Kasumi-1 (cell line): ENCODE data around the gene GSC2.
A peak's percentile ranks its signal among the peaks of the same experiment; 100 is the strongest.
"Not testable (repeated sequence)": the region's sequence is repeated elsewhere in the genome, so short reads cannot be mapped to it uniquely, and the experiment has no call there.

Experiments used
- DNase-seq, 2 experiments: peaks; one replicate each; lab custom pipeline; 2025; lab: John Stamatoyannopoulos, UW

Gene GSC2

DNA sequence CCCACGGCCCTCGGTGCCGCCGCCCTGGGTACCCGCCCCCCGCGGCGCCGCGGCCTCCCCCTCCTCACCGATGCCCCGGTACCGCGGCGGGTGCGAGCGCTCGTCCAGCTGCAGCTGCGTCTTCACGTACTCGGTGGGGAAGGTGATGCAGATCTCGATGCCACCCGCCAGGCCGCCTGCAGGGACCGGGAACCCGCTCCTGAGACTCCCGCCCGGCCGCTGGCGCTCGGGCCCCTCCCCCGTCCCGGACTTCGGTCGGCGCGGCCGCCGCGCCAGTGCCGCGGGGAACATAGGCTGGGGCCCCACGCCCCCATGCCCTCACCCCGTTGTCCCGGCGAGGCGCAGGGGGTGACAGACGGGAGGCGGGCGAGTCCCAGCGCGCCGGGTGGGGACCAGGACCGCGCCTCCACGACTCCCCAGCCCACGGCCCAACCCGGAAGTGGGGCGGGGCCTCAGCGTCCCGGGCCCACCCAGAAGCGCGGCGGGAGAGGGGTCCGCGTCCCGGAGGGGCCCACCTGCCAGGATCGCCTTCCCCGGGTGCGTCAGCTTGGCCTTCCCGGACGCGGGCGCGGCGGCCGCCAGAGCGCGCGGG, 28.1 kb upstream of the GSC2 start:
- DNase-seq, result no peak

- no peak for DNase-seq
These were observed 27.3 kb upstream of the GSC2 start for GRCh38 chr22:19177164-19178064.

DNA sequence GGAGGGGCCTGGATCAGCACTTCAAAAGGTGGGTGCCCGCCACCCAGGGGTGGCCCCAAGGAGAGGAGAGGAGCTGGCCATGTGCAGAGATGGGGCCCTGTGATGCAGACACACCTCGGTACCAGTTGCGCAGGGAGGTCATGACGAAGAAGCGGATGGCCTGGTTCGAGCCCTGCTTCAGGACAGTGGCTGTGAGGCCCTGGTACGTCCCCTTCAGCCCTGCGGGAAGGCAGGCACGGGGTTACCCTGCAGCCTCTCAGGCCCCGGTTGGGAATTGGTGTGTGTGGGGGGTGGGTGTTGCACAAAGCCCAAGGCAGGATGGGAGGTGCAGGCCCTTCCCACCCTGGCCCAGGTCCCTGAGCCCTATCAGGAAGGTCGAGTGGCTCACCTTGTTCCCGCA, 26.6 kb upstream of the GSC2 start:
- DNase-seq, result no peak

GRCh38 chr22:19176175-19176643, 26.1 kb upstream of the GSC2 start:
- no peak for DNase-seq

GRCh38 chr22:19175602-19176174, 25.6 kb upstream of the GSC2 start:
- no peak for DNase-seq

DNA sequence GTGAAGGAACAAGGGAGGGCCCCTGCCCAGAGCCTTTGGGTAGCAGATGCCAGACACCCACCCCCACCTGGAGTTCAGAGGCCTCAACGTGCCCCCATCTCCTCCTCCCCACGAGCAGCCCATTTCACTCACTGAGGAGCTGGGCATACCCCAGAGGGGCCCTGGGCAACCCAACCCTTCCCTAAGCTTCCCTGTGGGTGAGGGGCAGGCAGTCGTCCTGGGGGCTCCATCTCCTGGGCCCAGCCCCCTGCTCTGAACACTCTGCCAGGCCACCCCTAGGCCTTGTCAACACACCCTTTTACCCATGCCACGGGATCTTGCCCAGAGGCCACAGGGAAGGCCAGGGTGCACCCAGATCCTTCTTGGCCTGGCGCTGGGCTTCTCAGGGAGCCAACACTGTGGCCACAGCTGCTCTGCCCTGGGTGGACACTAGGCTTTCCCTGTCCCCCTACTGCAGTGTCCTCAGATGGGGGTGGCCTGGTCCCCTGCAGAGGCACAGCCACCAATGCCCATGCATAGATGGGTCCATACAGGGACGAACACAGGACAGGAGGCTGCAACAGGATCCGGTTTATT, 25.0 kb upstream of the GSC2 start:
- no peak for DNase-seq

GRCh38 chr22:19174106-19175025, 24.3 kb upstream of the GSC2 start:
- DNase-seq, result peak; percentile 82 to 88

GRCh38 chr22:19173047-19174035, 23.2 kb upstream of the GSC2 start:
- no peak for DNase-seq

GRCh38 chr22:19172213-19173046, 22.3 kb upstream of the GSC2 start:
- no peak for DNase-seq

DNA sequence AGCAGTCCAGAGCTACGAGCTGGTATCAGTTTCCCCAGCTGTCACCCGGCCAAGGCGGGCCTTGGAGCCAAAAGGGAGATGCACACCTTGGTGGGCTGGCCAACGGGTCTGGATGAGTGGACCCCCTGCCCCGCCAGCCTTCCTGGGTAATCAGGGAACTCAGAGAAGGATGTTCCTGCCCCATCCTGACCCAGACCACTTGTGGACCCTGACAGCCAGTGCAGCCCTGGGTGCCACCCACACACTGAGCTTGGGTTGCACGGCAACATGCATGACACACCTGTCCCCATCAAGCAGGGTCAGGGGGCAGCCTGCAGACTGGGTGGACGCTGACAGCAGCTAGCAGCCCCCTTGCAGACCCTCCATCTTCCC, 19.8 kb upstream of the GSC2 start:
- no peak for DNase-seq

DNA sequence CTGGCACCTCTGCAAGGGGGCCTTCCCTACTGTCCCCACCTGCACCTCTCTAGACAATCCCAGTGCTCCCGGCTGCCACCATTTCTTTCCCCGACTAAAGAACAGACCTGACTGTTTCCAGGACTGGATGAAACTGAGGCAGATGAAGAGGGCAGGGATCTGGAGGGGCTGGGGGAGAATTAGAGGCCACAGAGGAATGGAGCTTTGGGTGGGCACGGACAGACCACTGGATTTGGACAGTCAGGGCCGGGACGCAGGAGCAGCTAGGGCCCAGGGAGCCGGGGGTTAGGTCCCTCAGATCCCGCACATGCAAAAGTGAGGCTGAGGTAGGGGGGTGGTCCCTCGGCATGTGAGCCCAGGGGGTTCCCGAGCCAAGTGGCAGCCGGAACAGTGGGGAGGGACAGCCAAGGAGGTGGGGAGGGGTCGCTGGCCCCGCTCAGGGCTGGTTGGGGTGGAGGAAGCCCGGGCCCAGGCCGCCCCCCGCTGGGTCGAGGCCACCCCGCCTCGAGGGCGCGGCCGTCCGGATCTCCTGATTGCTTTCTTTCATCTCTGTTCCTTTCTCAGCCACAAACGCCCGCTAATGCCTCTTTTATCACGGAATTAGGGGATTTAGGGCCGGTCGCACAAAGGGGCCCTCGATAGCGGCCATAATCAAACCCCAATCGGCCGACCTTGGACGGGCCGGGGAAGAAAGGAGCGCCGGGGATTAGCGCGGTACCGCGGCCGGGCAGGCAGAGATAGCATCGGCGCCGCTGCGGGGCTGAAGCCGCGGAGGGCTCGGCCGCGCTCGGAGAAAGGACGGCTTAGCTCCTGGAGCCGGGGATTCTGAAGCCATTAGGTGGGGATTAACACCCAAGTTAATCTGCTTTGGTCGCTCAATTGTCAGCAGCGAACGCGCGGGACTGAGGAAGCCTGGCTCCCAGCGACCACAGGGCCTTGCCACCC, 19.2 kb upstream of the GSC2 start:
- no peak for DNase-seq

- no peak for DNase-seq
These were observed 18.2 kb upstream of the GSC2 start for GRCh38 chr22:19168088-19168890.

DNA sequence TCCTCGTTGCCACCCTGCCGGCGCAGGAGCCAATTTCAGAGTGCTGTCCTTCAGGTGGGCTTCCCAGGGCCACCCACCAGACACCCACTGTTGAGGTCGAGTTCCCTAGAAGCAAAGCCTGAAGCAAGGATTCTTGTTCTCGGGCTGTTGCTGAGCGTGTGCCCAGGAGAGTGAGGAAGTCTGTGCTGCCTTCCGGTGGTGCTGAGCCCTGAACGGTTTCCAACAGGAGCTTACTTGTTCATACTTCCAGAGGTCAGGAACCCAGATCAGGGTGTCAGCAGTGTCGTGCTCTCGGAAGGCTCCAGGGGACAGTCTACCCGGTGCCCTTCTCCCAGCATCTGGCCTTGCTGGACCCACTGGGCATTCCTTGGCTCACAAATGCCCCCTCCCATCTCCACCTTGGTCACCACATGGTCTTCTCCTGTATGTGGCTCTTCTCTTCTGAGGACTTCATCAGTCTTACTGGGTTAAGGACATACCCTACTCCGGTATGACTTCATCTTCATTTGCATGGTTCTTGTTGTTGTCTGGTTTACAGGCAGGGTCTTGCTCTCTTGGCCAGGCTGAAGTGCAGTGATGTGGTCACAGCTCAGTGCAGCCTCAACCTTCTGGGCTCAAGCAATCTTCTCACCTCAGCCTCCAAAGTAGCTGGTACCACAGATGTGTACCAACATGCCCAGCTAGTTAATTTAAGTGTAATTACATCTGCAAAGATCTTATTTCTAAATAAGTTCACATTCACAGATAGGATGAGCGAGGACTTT, 17.2 kb upstream of the GSC2 start:
- DNase-seq, result no peak

GRCh38 chr22:19166421-19166820, 16.3 kb upstream of the GSC2 start:
- no peak for DNase-seq

DNA sequence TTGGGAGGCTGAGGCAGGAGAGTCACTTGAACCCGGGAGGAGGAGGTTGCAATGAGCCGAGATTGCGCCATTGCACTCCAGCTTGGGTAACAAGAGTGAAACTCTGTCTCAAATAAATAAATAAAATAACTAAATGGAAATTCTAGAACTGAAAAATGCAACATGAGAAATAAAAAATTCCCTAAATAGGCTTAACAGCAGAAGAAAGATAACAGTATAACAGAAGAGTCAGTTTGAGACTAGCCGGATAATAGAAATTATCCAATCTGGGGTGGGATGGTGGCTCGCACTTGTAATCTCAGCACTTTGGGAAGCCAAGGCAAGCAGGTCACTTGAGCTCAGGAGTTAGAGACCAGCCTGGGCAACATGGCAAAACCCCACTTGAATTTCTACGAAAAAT, 14.3 kb upstream of the GSC2 start:
- DNase-seq, result no peak

- DNase-seq, result not testable (repeated sequence)
These were observed 8.6 kb upstream of the GSC2 start for GRCh38 chr22:19158649-19159048.

DNA sequence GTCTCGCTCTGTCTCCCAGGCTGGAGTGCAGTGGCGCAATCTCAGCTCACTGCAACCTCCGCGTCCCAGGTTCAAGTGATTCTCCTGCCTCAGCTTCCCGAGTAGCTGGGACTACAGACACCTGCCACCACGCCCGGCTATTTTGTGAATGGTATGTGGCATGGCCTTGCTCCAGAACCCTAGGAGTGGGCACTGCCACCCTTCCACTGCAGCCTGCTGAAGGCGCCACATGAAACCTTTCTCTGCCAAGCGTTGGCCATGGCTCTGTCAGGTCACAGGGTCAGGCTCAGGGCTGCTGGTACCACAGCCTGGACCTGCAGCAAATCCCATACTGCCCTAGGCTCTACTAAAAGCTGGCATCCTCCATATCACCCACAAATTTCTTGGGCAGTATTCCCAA, 6.0 kb upstream of the GSC2 start:
- not testable (repeated sequence) for DNase-seq
